Myocyte (in vitro differentiated cells): Measurements from ENCODE around the gene MARCHF3. TPM values are rescaled to one million over a fixed set of nuclear protein-coding genes. Genes with fewer than 3 reads are reported as not detected.
"Not testable (repeated sequence)": the region's sequence is repeated elsewhere in the genome, so short reads cannot be mapped to it uniquely, and the experiment has no call there.

Experiments
- DNase-seq: peaks from one replicate; pipeline ENCODE4 v3.0.0-alpha.2; 2012; ENCODE audit warnings: low read depth
- total RNA-seq: library from RNA; depleted of rRNA; stranded (reverse); fragments of >200 nt; gene quantifications from 2 replicates; pipeline ENCODE4 v1.2.3, GENCODE V29; 2014

MARCHF3 gene
- total RNA-seq, 1 donor from 2014 or later: 12.6 TPM

- no peak for DNase-seq
Observed at GRCh38 chr5:126961128-126961527, 69.2 kb downstream of the MARCHF3 start.

DNA sequence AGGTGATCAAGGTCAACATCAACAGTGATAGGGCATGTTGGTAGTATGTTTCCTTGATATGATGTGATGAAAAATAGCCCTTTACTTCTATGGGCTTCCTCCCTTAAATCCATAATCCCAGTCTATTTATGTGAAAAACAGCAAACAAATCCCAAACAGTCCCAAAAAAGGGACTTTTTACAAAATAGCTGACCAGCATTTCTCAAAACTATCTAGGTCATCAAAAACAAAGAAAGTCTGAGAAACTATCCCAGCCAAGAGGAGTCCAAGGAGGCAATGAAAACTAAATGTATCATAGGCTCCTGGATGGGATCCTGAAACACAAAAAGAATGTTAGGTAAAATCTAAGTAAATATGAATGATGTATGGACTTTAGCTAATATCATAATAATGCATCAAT is 71.2 kb downstream of the MARCHF3 start:
- DNase-seq: no peak

DNA sequence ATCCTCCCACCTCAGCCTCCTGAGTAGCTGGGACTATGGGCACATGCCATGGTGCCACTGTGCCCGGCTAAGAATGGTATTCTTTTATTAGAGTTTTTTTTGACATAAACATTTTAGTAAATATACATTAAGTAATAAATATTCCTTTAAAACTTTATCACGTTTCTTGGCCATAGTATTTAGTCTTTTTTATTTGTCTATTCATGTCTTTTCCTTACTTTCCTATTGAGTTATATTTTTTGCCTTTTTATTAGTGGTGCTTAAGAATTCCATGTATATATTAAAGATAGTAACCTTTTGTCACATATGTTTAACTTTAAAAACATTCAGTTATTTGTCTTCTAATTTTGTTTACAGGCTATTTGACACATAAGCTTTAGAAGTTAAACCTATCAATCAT is 73.4 kb downstream of the MARCHF3 start:
- DNase-seq: no peak

- no peak for DNase-seq
Observed at GRCh38 chr5:126954981-126955380, 75.4 kb downstream of the MARCHF3 start.

GRCh38 chr5:126953640-126954039 is 76.7 kb downstream of the MARCHF3 start:
- DNase-seq: no peak

DNA sequence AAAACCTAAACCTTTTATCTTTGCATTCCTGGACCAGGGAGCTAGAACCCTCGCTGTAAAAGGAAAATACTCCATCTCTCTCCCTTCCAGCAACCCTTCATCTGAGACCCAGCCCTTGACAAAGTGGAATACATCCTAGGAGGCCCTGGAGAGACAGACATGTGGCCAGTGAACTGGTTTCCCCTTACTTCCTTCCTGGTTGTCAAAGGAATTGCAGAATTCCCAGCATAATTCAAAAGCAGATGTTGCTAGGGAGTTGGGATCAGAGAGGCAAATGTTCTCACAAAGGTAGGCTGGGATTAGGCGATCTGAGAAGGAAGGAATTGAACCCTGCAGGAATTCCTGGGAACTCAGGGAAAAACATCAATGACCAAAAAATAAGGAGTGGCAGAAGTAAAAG is 80.9 kb downstream of the MARCHF3 start:
- no peak for DNase-seq

GRCh38 chr5:126948453-126948852 is 81.9 kb downstream of the MARCHF3 start:
- no peak for DNase-seq

- DNase-seq: no peak
Observed at GRCh38 chr5:126948011-126948355, 82.4 kb downstream of the MARCHF3 start.

DNA sequence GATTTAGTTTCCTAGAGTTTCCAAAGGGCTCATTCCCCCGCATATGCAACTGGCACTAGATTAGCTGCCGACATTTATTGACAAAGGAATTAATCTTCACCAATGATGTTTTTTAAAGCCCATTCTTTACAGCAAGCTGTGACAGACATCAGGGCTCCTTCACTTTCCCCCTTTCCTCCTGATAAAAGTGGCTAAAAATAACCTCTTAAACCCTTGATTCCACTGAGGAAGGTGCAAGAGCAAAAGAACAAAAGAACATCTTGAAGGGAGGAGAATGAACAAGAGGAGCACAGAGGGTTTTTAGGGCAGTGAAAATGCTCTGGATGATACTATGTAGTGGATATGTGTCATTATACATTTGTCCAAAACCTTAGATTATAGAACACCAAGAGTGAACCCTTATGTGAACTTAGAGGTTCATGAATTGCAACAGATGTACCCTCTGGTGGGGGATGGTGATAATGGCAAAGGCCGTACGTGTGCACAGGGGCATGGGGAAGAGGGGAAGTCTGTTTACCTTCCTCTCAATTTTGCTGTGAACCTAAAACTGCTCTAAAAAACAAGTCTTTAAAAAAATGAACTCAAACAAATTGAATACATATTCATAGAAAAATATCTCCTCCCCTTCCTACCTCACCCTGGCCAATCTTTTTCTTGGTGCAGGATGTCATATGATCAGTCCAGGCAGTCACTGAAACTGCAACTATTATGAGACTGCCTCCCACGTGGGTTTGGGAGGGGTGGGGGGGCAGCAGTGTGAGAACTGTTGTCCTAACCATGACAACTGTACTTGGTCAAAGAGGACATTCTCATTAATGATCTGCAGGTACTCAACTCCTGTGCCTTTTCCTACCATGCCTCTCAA is 83.0 kb downstream of the MARCHF3 start:
- DNase-seq: no peak

DNA sequence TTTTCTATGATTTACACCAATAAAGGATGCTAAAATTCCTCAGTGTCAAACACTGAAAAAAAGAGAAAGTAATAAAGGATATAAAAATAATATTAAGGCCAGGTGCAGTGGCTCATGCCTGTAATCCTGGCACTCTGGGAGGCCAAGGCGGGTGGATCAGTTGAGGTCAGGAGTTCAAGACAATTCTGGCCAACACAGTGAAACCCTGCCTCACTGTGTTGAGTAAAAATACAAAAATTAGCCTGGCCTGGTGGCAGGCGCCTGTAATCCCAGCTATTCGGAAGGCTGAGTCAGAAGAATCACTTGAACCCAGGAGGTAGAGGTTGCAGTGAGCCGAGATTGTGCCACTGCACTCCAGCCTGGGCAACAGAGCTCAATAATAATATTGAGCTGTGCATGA is 87.5 kb downstream of the MARCHF3 start:
- DNase-seq: not testable (repeated sequence)

DNA sequence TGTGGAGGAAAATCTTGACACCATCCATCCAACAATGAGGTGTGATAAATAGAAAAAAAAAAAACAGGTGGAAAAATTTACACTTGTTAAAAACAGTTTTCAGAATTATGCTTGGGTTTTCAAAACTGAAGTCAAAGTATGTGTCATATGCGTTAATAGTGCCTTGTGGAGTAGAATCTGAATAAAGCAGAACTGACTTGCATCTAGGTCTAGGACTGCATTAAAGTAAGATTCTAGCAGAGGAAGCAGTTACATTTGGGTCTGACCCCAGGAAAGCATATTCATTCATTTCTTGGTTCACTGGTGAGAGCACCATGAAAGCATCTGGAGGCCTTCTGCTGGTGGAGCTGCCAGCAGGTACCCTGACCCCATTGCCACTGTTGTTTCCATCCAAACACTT is 89.0 kb downstream of the MARCHF3 start:
- no peak for DNase-seq

DNA sequence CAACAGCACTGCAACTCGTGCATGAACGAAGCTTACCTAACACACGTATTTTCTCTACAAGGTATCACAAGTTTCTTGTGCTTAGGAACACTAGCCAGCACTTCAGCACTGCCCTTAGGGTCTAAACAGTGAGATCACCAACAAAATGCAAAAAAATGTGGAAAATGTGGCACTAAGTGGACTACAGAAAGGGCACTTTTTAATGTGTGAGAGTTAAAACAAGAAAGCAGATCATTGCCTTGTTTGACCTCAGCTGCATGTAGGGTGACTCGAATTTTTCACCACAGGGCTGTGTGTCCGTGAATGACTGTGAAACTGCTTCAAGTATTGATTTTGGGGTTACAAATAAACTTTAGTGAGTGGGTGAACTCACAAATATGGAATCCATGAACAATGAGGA is 90.5 kb downstream of the MARCHF3 start:
- DNase-seq: no peak

DNA sequence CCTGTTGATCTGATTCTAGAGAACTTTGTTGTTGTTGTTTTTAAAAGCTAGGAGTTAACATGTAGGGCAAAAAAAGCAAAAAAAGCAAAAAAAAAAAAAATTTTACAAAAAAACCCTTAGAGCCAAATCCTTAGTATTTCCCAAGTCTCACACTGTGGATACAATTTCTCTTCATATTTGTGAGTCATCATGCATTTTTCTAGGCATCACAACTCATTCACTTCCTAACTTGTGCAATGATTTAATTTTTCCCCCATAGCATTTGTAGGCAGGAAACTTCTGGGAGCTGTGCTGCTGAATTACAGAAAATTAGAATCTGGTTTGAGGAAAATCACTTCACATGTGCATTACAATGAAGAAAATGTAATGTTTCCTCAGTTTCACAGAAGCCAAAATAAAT is 91.9 kb downstream of the MARCHF3 start:
- peak; percentile 31 for DNase-seq

DNA sequence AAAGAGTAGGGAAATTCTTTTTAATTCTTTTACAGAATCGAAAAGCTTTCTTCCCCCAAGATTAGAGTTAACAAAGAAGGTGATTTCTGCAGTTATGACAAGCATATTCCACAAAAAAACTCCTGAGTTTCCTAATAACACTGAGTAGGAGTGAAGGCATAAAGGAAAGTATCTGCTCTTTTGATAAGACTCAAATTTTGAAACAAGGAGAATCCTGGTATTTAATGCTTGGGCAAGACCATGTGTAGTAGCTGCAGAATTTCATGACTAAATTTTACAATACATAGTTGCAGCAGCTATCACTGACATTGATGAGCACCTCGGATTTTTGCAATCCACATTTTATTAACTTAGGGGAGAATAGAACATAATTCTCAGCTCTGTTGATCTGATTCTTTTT is 92.6 kb downstream of the MARCHF3 start:
- DNase-seq: no peak

DNA sequence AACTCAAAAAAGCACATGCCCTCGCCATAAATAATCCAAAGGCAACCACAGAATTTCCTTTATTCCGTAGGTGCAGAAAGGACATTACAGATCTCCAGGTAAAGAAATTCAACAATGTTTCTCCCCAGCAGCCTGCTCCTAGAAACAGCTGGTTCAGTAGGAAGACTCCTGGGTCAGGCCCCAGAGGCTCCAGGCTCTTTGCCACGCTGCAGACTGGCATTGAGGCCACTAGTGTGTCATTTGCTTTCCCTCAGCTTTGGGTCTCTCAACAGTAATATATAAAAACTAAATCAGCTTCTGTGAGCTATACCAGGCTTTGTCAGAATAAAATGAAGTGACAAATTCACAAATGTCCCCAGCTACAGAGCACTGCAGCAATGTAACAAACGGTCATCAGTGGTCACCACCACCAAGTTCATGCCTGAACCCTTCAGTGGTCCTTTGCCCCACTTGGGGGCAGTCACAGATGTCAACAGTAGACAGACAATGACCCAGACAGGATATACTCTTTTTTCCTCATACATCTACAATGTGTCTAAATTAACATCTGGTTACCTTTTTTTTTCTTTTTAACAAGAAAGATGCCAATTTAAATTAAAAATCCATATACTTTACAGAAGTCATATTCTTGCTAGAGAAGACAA is 93.5 kb downstream of the MARCHF3 start:
- DNase-seq: no peak

GRCh38 chr5:126931963-126932660 is 98.2 kb downstream of the MARCHF3 start:
- DNase-seq: no peak

DNA sequence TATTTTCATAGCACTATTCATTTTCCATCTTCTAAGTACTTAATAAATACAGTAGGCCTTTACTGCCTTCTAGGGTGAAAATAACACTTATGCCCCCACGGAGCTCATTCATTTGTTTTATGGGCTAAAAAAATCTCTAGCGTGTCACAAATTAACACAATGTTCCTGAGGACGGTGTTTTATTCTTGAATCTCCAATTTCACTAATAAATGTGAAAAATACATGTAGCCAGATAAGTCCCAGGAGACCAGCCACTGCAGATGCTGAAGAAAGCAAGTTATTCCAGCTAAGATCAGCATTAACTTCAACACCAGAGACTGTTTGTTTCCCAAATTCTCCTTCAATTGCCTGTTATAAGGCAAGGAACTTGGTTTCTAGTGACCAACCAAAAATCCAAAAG is 102.3 kb downstream of the MARCHF3 start:
- DNase-seq: no peak

- DNase-seq: no peak
Observed at GRCh38 chr5:126927429-126927828, 102.9 kb downstream of the MARCHF3 start.

DNA sequence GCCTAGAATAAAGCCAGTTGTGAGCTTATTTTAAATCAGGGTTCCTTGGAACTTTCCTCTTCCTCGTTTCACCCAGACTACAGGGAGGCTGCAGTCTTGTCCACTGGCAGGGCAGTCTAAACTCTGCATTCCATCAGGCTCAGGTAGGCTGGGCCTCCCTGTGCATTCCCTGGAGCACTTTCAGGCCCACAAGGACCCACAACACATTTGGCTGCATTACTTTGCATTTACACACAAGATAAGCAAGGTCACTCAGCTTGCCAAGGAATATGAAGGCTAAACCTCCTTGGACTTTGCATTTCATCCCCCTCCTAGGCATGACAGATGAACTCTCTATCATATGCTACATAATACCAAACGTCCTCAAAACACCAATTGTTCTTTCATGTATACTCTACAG is 104.2 kb downstream of the MARCHF3 start:
- no peak for DNase-seq

- no peak for DNase-seq
Observed at GRCh38 chr5:126925482-126925881, 104.9 kb downstream of the MARCHF3 start.

DNA sequence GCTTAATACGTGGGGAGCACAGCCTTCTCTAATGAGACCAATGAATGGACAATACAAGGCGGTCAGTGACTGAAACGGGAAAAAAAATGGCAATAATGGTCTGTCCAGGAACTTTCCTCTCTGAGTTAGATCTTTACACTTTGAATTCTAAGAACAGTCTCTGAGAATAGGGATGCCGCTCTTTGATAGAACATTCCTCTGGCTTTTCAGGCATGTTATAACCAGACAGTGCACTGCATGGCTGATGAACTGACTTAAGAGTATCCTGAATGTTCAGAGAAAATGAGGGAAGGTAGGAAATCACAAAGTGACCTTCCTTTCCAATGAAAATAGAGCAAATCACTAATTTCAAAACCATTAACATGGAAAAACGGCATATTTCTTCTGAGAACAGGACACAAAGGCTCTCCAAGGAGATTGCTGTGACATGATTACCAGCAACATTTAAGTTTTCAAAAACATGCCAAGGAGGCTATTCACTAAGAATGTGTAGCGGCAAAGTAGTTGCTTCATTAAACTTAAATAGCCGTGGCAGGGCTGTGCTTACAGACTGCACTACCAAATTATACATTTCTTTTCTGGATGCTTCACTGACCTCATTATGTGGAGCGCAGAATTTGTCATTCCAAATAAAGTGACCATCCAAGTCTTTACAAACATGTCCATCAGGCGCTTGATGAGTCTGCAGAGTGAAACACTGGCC is 105.9 kb downstream of the MARCHF3 start:
- DNase-seq: no peak
